Forelimb muscle (tissue), 1 donor: ENCODE measurements around the gene TAS2R3. TPM values are rescaled to one million over a fixed set of nuclear protein-coding genes. Genes with fewer than 3 reads are reported as not detected.
"Not testable (repeated sequence)": the region's sequence is repeated elsewhere in the genome, so short reads cannot be mapped to it uniquely, and the experiment has no call there.

Experiments
- DNase-seq: peaks from one replicate; pipeline ENCODE4 v3.0.0-alpha.2; 2013; ENCODE audit warnings: low read depth
- polyA plus RNA-seq: library from polyadenylated mRNA; unstranded; fragments of 120-200 nt; gene quantifications from one replicate; pipeline ENCODE4 v1.2.1, GENCODE V29; 2013; ENCODE audit not compliant: insufficient read length

TAS2R3 gene
- polyA plus RNA-seq: 0.38 TPM

GRCh38 chr7:141763797-141764196, at the start of gene TAS2R3:
TAS2R3 (plus strand) TSS chr7:141764097; CDS start chr7:141764159, 62 bp downstream.
- no peak for DNase-seq

- no peak for DNase-seq
Measured at GRCh38 chr7:141714571-141714970, 49.3 kb upstream of the TAS2R3 start.

- no peak for DNase-seq
Measured at GRCh38 chr7:141715018-141715417, 48.9 kb upstream of the TAS2R3 start.

- DNase-seq: no peak
Measured at GRCh38 chr7:141715794-141716689, 47.9 kb upstream of the TAS2R3 start.

- DNase-seq: no peak
Measured at GRCh38 chr7:141717450-141717849, 46.4 kb upstream of the TAS2R3 start.

GRCh38 chr7:141722529-141722928, 41.4 kb upstream of the TAS2R3 start:
- DNase-seq: no peak

GRCh38 chr7:141729020-141729419, 34.9 kb upstream of the TAS2R3 start:
- DNase-seq: no peak

- DNase-seq: no peak
Measured at GRCh38 chr7:141731476-141732149, 32.3 kb upstream of the TAS2R3 start.

GRCh38 chr7:141737118-141737835, 26.6 kb upstream of the TAS2R3 start:
- DNase-seq: no peak

GRCh38 chr7:141737836-141738591, 25.9 kb upstream of the TAS2R3 start, which contains the start of gene SSBP1:
SSBP1 (plus strand) TSS chr7:141738358; CDS start chr7:141739167, 809 bp downstream.
- DNase-seq: peak; percentile 92

GRCh38 chr7:141738592-141739013, 25.3 kb upstream of the TAS2R3 start:
- DNase-seq: no peak

- DNase-seq: no peak
Measured at GRCh38 chr7:141739250-141739649, 24.6 kb upstream of the TAS2R3 start.

- DNase-seq: no peak
Measured at GRCh38 chr7:141742229-141742628, 21.7 kb upstream of the TAS2R3 start.

- no peak for DNase-seq
Measured at GRCh38 chr7:141744131-141744530, 19.8 kb upstream of the TAS2R3 start.

- DNase-seq: no peak
Measured at GRCh38 chr7:141748396-141748795, 15.5 kb upstream of the TAS2R3 start.

GRCh38 chr7:141751904-141752303, 12.0 kb upstream of the TAS2R3 start:
- not testable (repeated sequence) for DNase-seq

GRCh38 chr7:141752634-141753033, 11.3 kb upstream of the TAS2R3 start:
- DNase-seq: no peak

GRCh38 chr7:141754939-141755338, 9.0 kb upstream of the TAS2R3 start:
- DNase-seq: no peak

GRCh38 chr7:141770083-141770583, 6.2 kb downstream of the TAS2R3 start:
- DNase-seq: not testable (repeated sequence)

- DNase-seq: no peak
Measured at GRCh38 chr7:141776374-141776773, 12.5 kb downstream of the TAS2R3 start, which contains the start of gene TAS2R4. TAS2R4 (plus strand) TSS chr7:141776674; CDS start chr7:141778489, 1,815 bp downstream.
